Fibroblast of lung (primary cell): ENCODE measurements around the gene WWOX.

Experiments
- CTCF ChIP-seq, 2 donors: IDR thresholded peaks in 1 of 2; conservative IDR thresholded peaks in 1 of 2; 1 replicate in 1 of 2; 2 replicates in 1 of 2; pipeline ENCODE4 v1.5.1; 2011 to 2012; ENCODE audit warnings: low read length in 2 of 2, control low read depth in 1 of 2, inconsistent platforms in 1 of 2, low read depth in 1 of 2, mild to moderate bottlenecking in 1 of 2
- EZH2 ChIP-seq: IDR thresholded peaks from 2 replicates; pipeline ENCODE4 v1.5.1; 2012; ENCODE audit warnings: low read length, control low read depth, mild to moderate bottlenecking; ENCODE audit errors: missing control alignments

- TF ChIP-seq CTCF (conservative IDR thresholded peaks at IDR 0.05 in 1 of 2, IDR thresholded peaks at IDR 0.05 in 1 of 2; ENCODE audit: low read depth in 1 of 2, low read length in 2 of 2), result no peak
- no peak for TF ChIP-seq EZH2
These were observed 508.9 kb downstream of the WWOX start for GRCh38 chr16:78608305-78608776.
